ENCODE results near the gene TMEM145. TPM values are rescaled to one million over a fixed set of nuclear protein-coding genes. Genes with fewer than 3 reads are reported as not detected.

Gene TMEM145
- total RNA-seq, 1 experiment from 2014 or later: 1.2 TPM

DNA sequence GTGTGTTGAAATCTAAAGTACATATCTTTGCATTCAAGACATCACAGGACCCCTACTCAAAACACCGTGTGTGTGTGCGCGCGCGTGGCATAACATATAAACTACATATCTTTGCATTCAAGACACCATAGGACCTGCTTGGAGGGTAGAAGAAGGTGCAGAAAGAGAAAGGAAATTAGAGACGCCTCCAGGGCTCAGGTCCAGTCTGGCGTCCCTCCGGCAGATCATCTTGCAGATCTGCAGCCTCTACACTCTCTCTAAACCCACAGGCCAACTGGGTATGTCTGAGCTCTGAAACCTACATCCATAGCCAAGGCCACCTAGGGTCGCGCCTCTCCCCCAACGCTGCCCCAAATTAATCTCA is 10.0 kb upstream of the TMEM145 start:
- Histone ChIP-seq H3K79me2 (ENCODE audit: low read depth) (peaks cover 12% of the 10 kb centered on the region), H3K4me1 (replicated peaks; ENCODE audit: insufficient read depth) (peaks cover 7% of the 10 kb centered on the region; the same call in 1 of the 2 replicates), H3K27me3 (ENCODE audit: insufficient read depth, low read depth) (no peaks in the 10 kb centered on the region), H3F3A (ENCODE audit: insufficient read depth, low read depth) (peaks cover 5% of the 10 kb centered on the region; the same call in 1 of the 2 replicates), H3K9me2 (ENCODE audit: insufficient read depth) (no peaks in the 10 kb centered on the region), H3K4me3 (peak overlapping the region; percentile 38; the same call in 1 of the 2 replicates), H3K36me3 (ENCODE audit: low read depth) (no peaks in the 10 kb centered on the region), H3K4me2 (peak overlapping the region; percentile 92), H2AFZ (0 out of 2 replicates have a peak overlapping the region, but pooled peaks have one; percentile 50), H4K20me1 (ENCODE audit: insufficient read depth) (no peaks in the 10 kb centered on the region), H3K27ac (no peak overlapping the region), H3K9me3 (ENCODE audit: insufficient read depth, low read depth) (no peaks in the 10 kb centered on the region)
- ChIA-PET CTCF (interaction anchor here (0.6 kb wide), 1 partner anchor 44 kb away, joined by 3 read pairs; no protein-coding TSS in a partner anchor), POLR2A (ENCODE audit: unreplicated experiment) (no interaction called here)
- TF ChIP-seq, protein P1, sequence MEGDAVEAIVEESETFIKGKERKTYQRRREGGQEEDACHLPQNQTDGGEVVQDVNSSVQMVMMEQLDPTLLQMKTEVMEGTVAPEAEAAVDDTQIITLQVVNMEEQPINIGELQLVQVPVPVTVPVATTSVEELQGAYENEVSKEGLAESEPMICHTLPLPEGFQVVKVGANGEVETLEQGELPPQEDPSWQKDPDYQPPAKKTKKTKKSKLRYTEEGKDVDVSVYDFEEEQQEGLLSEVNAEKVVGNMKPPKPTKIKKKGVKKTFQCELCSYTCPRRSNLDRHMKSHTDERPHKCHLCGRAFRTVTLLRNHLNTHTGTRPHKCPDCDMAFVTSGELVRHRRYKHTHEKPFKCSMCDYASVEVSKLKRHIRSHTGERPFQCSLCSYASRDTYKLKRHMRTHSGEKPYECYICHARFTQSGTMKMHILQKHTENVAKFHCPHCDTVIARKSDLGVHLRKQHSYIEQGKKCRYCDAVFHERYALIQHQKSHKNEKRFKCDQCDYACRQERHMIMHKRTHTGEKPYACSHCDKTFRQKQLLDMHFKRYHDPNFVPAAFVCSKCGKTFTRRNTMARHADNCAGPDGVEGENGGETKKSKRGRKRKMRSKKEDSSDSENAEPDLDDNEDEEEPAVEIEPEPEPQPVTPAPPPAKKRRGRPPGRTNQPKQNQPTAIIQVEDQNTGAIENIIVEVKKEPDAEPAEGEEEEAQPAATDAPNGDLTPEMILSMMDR (conservative IDR thresholded peaks at IDR 0.05): no peak
- no peak for TF ChIP-seq EZH2 (IDR thresholded peaks at IDR 0.05; ENCODE audit: low read depth)
- BruUV-seq (replicated peaks): no TSS peak
- intact Hi-C loops (cut with micrococcal nuclease; ENCODE audit: unreplicated experiment): loop anchor here (2.0 kb wide), 1 partner anchor 60 kb away; the partner anchor contains the start of gene GSK3A
- no peak for DNase-seq

DNA sequence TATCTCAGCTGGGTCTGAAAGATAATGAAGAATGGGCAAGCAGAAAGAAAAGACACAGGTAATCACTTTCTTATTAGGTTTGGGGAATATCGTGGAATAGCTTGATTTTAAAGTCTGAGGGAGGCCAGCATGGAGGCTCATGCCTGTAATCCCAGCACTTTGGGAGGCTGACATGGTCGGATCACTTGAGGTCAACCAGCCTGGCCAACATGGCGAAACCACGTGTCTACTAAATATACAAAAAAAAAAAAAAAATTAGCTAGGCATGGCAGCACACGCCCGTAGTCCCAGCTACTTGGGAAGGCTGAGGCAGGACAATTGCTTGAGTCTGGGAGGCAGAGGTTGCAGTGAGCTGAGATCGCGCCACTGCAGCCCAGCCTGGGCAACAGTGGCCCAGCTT is 9.2 kb upstream of the TMEM145 start:
- H3F3A ChIP-seq (ENCODE audit: insufficient read depth, low read depth): peaks cover 8% of the 10 kb centered on the region; the same call in 1 of the 2 replicates
- H3K4me3 ChIP-seq: no peak overlapping the region
- CTCF ChIA-PET: interaction anchor here (0.6 kb wide), 2 partner anchors 119 to 155 kb away, joined by 5 to 14 read pairs; no protein-coding TSS in a partner anchor
- DNase-seq: no peak
- H3K79me2 ChIP-seq (ENCODE audit: low read depth): peaks cover 12% of the 10 kb centered on the region
- H3K9me3 ChIP-seq (ENCODE audit: insufficient read depth, low read depth): no peaks in the 10 kb centered on the region
- H4K20me1 ChIP-seq (ENCODE audit: insufficient read depth): no peaks in the 10 kb centered on the region
- H3K4me2 ChIP-seq: no peak overlapping the region
- POLR2A ChIA-PET (ENCODE audit: unreplicated experiment): no interaction called here
- peaks cover 7% of the 10 kb centered on the region; the same call in 1 of the 2 replicates for H3K4me1 ChIP-seq (replicated peaks; ENCODE audit: insufficient read depth)
- no peaks in the 10 kb centered on the region for H3K36me3 ChIP-seq (ENCODE audit: low read depth)
- TF ChIP-seq EZH2 (IDR thresholded peaks at IDR 0.05; ENCODE audit: low read depth): no peak
- TF ChIP-seq, protein P1 (conservative IDR thresholded peaks at IDR 0.05): no peak
- H3K27ac ChIP-seq: no peak overlapping the region
- H2AFZ ChIP-seq: no peak overlapping the region
- no TSS peak for BruUV-seq (replicated peaks)
- intact Hi-C loops (cut with micrococcal nuclease; ENCODE audit: unreplicated experiment): loop anchor here (2.0 kb wide), 1 partner anchor 61 kb away; the partner anchor contains the start of gene GSK3A
- H3K27me3 ChIP-seq (ENCODE audit: insufficient read depth, low read depth): no peaks in the 10 kb centered on the region
- no peaks in the 10 kb centered on the region for H3K9me2 ChIP-seq (ENCODE audit: insufficient read depth)

DNA sequence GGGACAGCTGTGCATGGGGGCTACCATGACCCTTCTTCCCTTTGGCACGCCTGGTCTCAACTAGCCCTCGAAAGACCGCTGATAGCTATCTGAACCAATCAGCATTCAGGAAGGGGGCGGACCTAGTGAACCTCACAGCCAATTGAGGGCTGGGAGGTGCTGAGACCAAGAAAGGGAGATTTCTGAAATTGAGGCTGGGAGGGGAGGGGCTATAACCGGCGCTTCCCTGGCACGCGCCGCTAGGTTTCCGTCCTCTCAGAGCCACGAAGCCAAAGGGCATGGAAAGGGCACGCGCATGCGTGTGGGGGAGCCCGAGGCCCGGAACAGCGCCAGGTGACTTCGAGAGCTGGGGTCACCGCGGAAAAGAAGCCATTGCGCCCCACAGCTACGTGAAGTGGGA is 6.5 kb upstream of the TMEM145 start:
- H4K20me1 ChIP-seq (ENCODE audit: insufficient read depth): no peaks in the 10 kb centered on the region
- no peaks in the 10 kb centered on the region for H3K27me3 ChIP-seq (ENCODE audit: insufficient read depth, low read depth)
- CTCF ChIA-PET: no interaction called here
- H3K27ac ChIP-seq: no peak overlapping the region
- no peaks in the 10 kb centered on the region for H3K36me3 ChIP-seq (ENCODE audit: low read depth)
- intact Hi-C loops (cut with micrococcal nuclease; ENCODE audit: unreplicated experiment): no loop called here
- H3F3A ChIP-seq (ENCODE audit: insufficient read depth, low read depth): peaks cover 8% of the 10 kb centered on the region; the same call in 1 of the 2 replicates
- DNase-seq: no peak
- POLR2A ChIA-PET (ENCODE audit: unreplicated experiment): no interaction called here
- H3K4me3 ChIP-seq: no peak overlapping the region
- H3K4me1 ChIP-seq (replicated peaks; ENCODE audit: insufficient read depth): peaks cover under 1% of the 10 kb centered on the region; the same call in 1 of the 2 replicates
- TF ChIP-seq EZH2 (IDR thresholded peaks at IDR 0.05; ENCODE audit: low read depth): no peak
- TF ChIP-seq, protein P1 (conservative IDR thresholded peaks at IDR 0.05): no peak
- H2AFZ ChIP-seq: no peak overlapping the region
- H3K4me2 ChIP-seq: no peak overlapping the region
- H3K9me2 ChIP-seq (ENCODE audit: insufficient read depth): no peaks in the 10 kb centered on the region
- BruUV-seq (replicated peaks): no TSS peak
- H3K9me3 ChIP-seq (ENCODE audit: insufficient read depth, low read depth): no peaks in the 10 kb centered on the region
- H3K79me2 ChIP-seq (ENCODE audit: low read depth): peaks cover 2% of the 10 kb centered on the region

All from PC-9 (cell line).